ENCODE measurements around the gene GSTM2. TPM values are rescaled to one million over a fixed set of nuclear protein-coding genes. Genes with fewer than 3 reads are reported as not detected.

Gene GSTM2
- 54.2 TPM for polyA plus RNA-seq (2013, experiment 1 of 2)
- 51.8 TPM for polyA plus RNA-seq (2013, experiment 2 of 2)

- peak within 1 kb of the TSS; percentile 51 to 70 for H3K4me3 ChIP-seq (ENCODE audit: low read length in 2 of 2)
- no peaks in the 10 kb centered on the region for H3K27me3 ChIP-seq (ENCODE audit: control insufficient read depth in 3 of 3, insufficient read depth in 3 of 3, low read depth in 1 of 3, low read length in 3 of 3)
Measured at GRCh38 chr1:109667452-109668122, at the start of gene GSTM2. TSS of gene GSTM2 (plus strand) at chr1:109668057. CDS start at chr1:109668116, 59 bp downstream.

GRCh38 chr1:109618661-109619575, 48.9 kb upstream of the GSTM2 start:
- Histone ChIP-seq H3K4me2 (ENCODE audit: insufficient read depth, low read length, poor library complexity, severe bottlenecking) (peak overlapping the region; percentile 94), H3K27me3 (ENCODE audit: control insufficient read depth in 3 of 3, insufficient read depth in 3 of 3, low read depth in 1 of 3, low read length in 3 of 3) (no peaks in the 10 kb centered on the region), H3K23ac (ENCODE audit: low read depth, low read length, poor library complexity) (no peak overlapping the region), H3K18ac (ENCODE audit: low read length) (peak overlapping the region; percentile 11), H2AFZ (ENCODE audit: low read length) (peak overlapping the region; percentile 93), H2BK5ac (ENCODE audit: low read length) (no peak overlapping the region), H2BK15ac (ENCODE audit: low read length) (no peak overlapping the region), H3K9me3 (replicated peaks in 1 of 2; ENCODE audit: control insufficient read depth in 2 of 2, insufficient read depth in 1 of 2, low read depth in 1 of 2, low read length in 2 of 2) (no peaks in the 10 kb centered on the region), H3K4me3 (ENCODE audit: low read length in 2 of 2) (peak overlapping the region; percentile 63 to 82), H3K27ac (replicated peaks; ENCODE audit: low read length) (no peak overlapping the region), H3K4me1 (ENCODE audit: control insufficient read depth in 2 of 2, insufficient read depth in 1 of 2, low read depth in 1 of 2, low read length in 2 of 2) (peaks cover 19 to 54% of the 10 kb centered on the region in 2 donors), H2BK12ac (ENCODE audit: low read length) (no peak overlapping the region), H3K79me1 (ENCODE audit: low read depth, low read length) (peaks cover 9% of the 10 kb centered on the region), H4K91ac (ENCODE audit: low read depth, low read length, poor library complexity) (no peak overlapping the region), H3K9ac (ENCODE audit: low read depth, low read length, poor library complexity) (no peak overlapping the region), H2BK120ac (ENCODE audit: low read depth, low read length) (no peak overlapping the region), H3K14ac (ENCODE audit: low read length) (no peak overlapping the region), H4K8ac (ENCODE audit: low read depth, low read length) (no peak overlapping the region), H3K36me3 (replicated peaks in 1 of 2; ENCODE audit: control insufficient read depth in 2 of 2, insufficient read depth in 2 of 2, low read length in 2 of 2) (no peaks in the 10 kb centered on the region), H3K4ac (ENCODE audit: low read length) (no peak overlapping the region), H2AK5ac (ENCODE audit: low read depth, low read length) (no peak overlapping the region)
- DNase-seq (ENCODE audit: low spot score): no peak
- WGBS, 2 donors (ENCODE audit: extremely low coverage in 2 of 2, insufficient read length in 2 of 2, insufficient replicate concordance in 1 of 2): no CpG with 5 or more reads among the region's 9 CpGs

More at GRCh38 chr1:109667452-109668122, at the start of gene GSTM2:
- H3K4me1 ChIP-seq (ENCODE audit: control insufficient read depth in 2 of 2, insufficient read depth in 1 of 2, low read depth in 1 of 2, low read length in 2 of 2): peaks cover 0 to 2% of the 10 kb centered on the region in 2 donors
- H3K4me2 ChIP-seq (ENCODE audit: insufficient read depth, low read length, poor library complexity, severe bottlenecking): peak within 1 kb of the TSS; percentile 57
- no peak within 1 kb of the TSS for H2BK5ac ChIP-seq (ENCODE audit: low read length)
- no peak within 1 kb of the TSS for H2BK12ac ChIP-seq (ENCODE audit: low read length)
- no peak within 1 kb of the TSS for H2BK120ac ChIP-seq (ENCODE audit: low read depth, low read length)
- peak within 1 kb of the TSS; percentile 80 for H3K18ac ChIP-seq (ENCODE audit: low read length)
- peaks cover 0 to 6% of the 10 kb centered on the region in 2 donors for H3K36me3 ChIP-seq (replicated peaks in 1 of 2; ENCODE audit: control insufficient read depth in 2 of 2, insufficient read depth in 2 of 2, low read length in 2 of 2)
- H3K27ac ChIP-seq (replicated peaks; ENCODE audit: low read length): no peak within 1 kb of the TSS
- H2AK5ac ChIP-seq (ENCODE audit: low read depth, low read length): peak within 1 kb of the TSS; percentile 70
- no peak within 1 kb of the TSS for H3K4ac ChIP-seq (ENCODE audit: low read length)
- no peak within 1 kb of the TSS for H3K14ac ChIP-seq (ENCODE audit: low read length)
- no peak within 1 kb of the TSS for H2BK15ac ChIP-seq (ENCODE audit: low read length)
- peaks cover 2% of the 10 kb centered on the region for H3K79me1 ChIP-seq (ENCODE audit: low read depth, low read length)
- peak within 1 kb of the TSS; percentile 5 for H3K9ac ChIP-seq (ENCODE audit: low read depth, low read length, poor library complexity)
- no CpG with 5 or more reads among the region's 22 CpGs for WGBS, 2 donors (ENCODE audit: extremely low coverage in 2 of 2, insufficient read length in 2 of 2, insufficient replicate concordance in 1 of 2)
- DNase-seq (ENCODE audit: low spot score): peak; percentile 83
- no peak within 1 kb of the TSS for H4K8ac ChIP-seq (ENCODE audit: low read depth, low read length)
- H4K91ac ChIP-seq (ENCODE audit: low read depth, low read length, poor library complexity): no peak within 1 kb of the TSS
- peaks cover 0 to 2% of the 10 kb centered on the region in 2 donors for H3K9me3 ChIP-seq (replicated peaks in 1 of 2; ENCODE audit: control insufficient read depth in 2 of 2, insufficient read depth in 1 of 2, low read depth in 1 of 2, low read length in 2 of 2)
- H2AFZ ChIP-seq (ENCODE audit: low read length): peak within 1 kb of the TSS; percentile 78
- H3K23ac ChIP-seq (ENCODE audit: low read depth, low read length, poor library complexity): no peak within 1 kb of the TSS

- H2AK5ac ChIP-seq (ENCODE audit: low read depth, low read length): peak within 1 kb of the TSS; percentile 12
- H3K4ac ChIP-seq (ENCODE audit: low read length): no peak within 1 kb of the TSS
- peaks cover 0 to under 1% of the 10 kb centered on the region in 2 donors for H3K36me3 ChIP-seq (replicated peaks in 1 of 2; ENCODE audit: control insufficient read depth in 2 of 2, insufficient read depth in 2 of 2, low read length in 2 of 2)
- no peaks in the 10 kb centered on the region for H3K27me3 ChIP-seq (ENCODE audit: control insufficient read depth in 3 of 3, insufficient read depth in 3 of 3, low read depth in 1 of 3, low read length in 3 of 3)
- no peak within 1 kb of the TSS for H3K23ac ChIP-seq (ENCODE audit: low read depth, low read length, poor library complexity)
- H3K9ac ChIP-seq (ENCODE audit: low read depth, low read length, poor library complexity): peak within 1 kb of the TSS; percentile 74
- peak; percentile 52 for DNase-seq (ENCODE audit: low spot score)
- H3K27ac ChIP-seq (replicated peaks; ENCODE audit: low read length): peak within 1 kb of the TSS; percentile 63
- H4K91ac ChIP-seq (ENCODE audit: low read depth, low read length, poor library complexity): no peak within 1 kb of the TSS
- H3K79me1 ChIP-seq (ENCODE audit: low read depth, low read length): peaks cover 12% of the 10 kb centered on the region
- no CpG with 5 or more reads among the region's 47 CpGs for WGBS, 2 donors (ENCODE audit: extremely low coverage in 2 of 2, insufficient read length in 2 of 2, insufficient replicate concordance in 1 of 2)
- peak within 1 kb of the TSS; percentile 74 for H3K18ac ChIP-seq (ENCODE audit: low read length)
- no peak within 1 kb of the TSS for H2BK15ac ChIP-seq (ENCODE audit: low read length)
- peak within 1 kb of the TSS; percentile 82 to 87 for H3K4me3 ChIP-seq (ENCODE audit: low read length in 2 of 2)
- H2AFZ ChIP-seq (ENCODE audit: low read length): peak within 1 kb of the TSS; percentile 93
- no peaks in the 10 kb centered on the region for H3K9me3 ChIP-seq (replicated peaks in 1 of 2; ENCODE audit: control insufficient read depth in 2 of 2, insufficient read depth in 1 of 2, low read depth in 1 of 2, low read length in 2 of 2)
- H2BK120ac ChIP-seq (ENCODE audit: low read depth, low read length): no peak within 1 kb of the TSS
- H3K14ac ChIP-seq (ENCODE audit: low read length): peak within 1 kb of the TSS; percentile 5
- no peak within 1 kb of the TSS for H2BK12ac ChIP-seq (ENCODE audit: low read length)
- peak within 1 kb of the TSS; percentile 94 for H3K4me2 ChIP-seq (ENCODE audit: insufficient read depth, low read length, poor library complexity, severe bottlenecking)
- no peak within 1 kb of the TSS for H2BK5ac ChIP-seq (ENCODE audit: low read length)
- no peak within 1 kb of the TSS for H4K8ac ChIP-seq (ENCODE audit: low read depth, low read length)
- peaks cover 24 to 56% of the 10 kb centered on the region in 2 donors for H3K4me1 ChIP-seq (ENCODE audit: control insufficient read depth in 2 of 2, insufficient read depth in 1 of 2, low read depth in 1 of 2, low read length in 2 of 2)
Measured at GRCh38 chr1:109619576-109620400, 48.1 kb upstream of the GSTM2 start, which contains the start of the genes AMPD2 and GNAT2. TSS of gene AMPD2 (plus strand) at chr1:109619837. CDS start at chr1:109621176, 1,339 bp downstream. TSS of gene GNAT2 (minus strand) at chr1:109619616. CDS start at chr1:109612870, 6,746 bp downstream.
